HG03196 (cell line): Measurements from ENCODE around the gene PAX5.

Source experiments
- ATAC-seq: cut with Tn5 transposase; IDR thresholded peaks from one replicate; pipeline ENCODE4 v1.9.1; 2021; ENCODE audit not compliant: unreplicated experiment

PAX5 gene

DNA sequence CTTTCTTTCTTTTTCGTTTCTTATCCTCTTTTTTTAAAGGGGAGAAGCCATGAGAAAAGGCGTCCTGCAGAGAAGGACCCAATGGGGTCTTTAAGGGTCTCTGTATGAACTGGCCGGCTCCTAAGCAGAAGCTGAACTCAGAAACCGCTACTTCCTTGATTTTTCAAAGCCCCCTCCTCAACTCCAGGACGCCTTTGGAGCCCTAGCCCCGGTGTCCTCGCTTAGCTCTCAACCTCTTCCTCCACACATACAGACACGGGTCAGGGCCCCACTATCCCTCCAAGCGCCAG, 8.3 kb downstream of the PAX5 start:
- ATAC-seq: no peak

DNA sequence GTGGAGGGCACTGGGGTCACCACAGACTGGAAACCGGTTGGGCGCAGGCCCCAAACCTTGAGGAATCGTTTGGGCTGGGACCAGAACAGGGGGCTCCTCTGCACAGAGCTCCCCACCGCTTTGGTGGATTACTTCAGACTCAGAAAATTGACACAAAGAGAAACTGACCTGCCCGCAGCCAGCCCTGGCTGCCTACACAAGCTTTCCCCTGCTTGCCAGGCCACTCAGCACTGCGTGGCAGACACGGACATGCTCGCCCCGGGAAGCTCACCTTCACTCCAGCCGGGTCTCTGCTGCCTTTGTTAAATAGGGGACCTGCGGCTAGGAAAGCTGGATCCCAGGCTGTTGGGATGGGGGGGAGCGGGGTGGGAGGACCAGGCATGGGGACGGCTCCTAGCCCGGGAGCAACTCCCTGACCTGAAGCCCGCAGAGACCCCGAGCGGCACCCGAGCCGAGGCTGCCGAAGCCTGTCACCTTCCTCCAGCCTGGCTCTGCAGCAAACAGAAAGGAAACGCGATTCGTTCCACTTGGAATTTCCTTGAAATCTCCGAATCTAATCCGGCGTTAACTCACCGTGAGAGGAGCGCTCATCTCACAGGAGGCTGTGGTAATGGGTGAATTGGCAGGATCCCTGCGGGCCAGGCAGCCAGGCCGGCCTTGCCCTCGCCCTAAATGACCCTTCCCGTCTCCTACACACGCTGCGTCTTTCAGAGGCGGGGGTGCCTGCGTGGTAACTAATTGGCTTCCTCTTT, 8.8 kb downstream of the PAX5 start:
- no peak for ATAC-seq

DNA sequence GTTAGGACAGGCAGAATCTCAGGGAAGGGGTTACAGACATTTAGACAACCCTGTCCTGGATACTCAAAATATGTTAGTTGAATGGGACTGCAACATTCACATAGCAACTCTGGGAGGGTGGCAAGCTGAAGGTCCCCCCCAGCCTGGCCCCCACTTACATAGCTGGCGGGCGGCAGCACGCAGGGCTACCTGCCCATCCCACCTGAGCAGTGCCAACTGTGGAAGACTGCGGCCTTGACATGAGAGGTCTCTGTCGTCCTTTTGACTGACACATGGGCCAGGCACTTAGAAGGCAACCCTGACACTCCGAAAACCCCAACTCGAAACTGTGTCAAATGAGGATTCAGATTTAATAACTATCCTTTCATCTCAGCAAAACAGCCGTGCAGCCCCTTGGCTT, 16.5 kb downstream of the PAX5 start:
- no peak for ATAC-seq

DNA sequence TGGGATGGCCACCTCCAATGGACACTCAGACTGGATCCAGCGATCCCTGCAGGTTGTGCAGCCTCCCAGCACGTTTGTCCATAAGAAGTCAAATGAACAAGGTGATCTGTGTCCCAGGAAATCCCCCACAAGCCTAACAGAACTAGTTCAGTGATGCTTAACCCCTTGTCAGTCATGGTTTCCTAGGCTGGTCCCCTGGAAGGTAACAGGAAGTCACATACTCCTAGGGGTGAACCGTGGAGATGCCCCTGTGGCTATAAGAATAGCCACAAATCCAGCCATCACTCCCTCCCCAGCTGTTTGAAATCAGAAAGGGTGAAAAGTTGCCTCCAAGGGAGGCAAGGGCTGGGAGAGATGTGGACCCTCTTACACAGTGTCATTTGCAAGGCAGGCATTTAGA, 22.5 kb downstream of the PAX5 start:
- no peak for ATAC-seq

DNA sequence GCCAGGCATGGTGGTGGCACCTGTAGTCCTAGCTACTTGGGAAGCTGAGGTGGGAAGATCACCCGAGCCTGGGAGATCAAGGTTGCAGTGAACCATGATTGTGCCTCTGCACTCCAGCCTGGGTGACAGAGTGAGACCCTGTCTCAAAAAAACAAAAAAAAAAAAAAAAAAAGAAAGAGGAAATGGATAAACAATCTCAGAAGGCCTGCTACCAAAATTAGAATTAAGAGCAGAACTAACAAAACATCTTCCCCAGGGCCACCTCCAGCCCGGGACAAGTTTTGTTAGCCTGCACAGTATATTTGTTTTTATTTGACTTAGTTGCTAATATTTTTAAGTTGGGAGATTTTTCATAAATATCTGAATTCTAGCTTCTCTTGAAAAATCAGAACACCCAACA, 23.1 kb downstream of the PAX5 start:
- ATAC-seq: no peak

DNA sequence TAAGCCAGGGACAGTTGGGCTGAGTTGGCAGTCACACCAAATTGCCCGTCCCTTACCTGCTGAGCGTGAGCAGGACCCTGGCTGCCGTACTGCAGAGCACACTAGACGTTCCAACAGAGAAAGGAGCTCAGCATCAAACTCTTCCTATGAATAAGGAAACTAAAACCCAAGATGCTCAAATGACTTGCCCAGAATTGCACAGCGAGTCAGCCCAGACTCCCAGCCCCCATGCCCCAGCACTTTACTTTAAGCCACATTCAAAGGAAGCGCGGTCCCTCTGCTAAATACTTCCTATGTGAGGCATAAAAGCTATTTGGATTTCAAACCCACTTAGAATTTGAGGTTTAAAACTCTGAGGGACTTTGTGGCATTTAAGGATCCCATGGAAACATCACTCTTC, 23.9 kb downstream of the PAX5 start:
- no peak for ATAC-seq

DNA sequence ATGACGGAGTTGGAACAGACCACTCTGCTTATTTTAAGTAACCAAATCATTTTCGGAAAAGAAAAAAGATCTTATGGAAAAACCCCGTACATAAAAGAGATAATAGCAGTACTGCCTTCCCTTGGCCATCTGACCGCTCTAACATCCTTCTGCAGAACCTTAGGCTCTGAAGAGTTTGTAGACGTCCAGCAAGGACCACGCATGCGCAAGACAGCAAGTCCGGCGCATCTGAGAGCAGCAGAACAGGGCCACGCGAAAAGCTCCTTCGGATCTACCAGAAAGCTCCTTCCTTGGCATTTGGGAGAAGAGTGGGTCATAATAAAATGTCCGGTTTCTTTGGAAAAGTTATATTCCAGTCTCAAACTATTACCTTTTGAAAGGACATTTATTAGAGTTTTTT, 26.8 kb downstream of the PAX5 start:
- ATAC-seq: no peak

DNA sequence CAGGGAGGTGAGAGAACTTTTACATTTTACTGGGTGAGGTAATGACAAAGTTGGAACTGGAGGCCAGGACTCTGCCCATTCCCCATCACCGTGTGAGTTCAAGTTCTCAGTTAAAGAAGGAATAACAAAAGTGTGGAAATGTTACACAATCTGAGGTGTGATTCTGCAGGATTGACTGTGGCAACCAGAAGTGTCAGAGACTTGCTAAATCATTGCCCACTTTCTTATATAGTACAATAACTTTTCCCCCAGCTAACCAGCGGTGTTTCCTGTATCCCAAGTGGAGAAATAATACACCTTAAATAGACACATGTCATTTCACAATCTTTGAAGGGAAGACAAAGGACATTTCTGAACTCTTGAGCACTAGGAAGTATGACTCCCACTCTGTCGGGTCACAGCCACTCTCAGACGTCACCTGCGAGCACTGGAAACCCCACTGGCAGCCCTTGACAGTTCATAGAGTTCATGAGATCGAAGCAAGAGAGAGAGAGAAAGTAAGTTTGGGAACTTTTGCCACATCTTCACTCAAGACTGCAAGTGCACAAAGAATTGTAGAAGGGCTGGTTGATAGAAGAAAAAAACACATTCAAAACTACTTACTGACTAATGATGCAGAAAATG, 28.4 kb downstream of the PAX5 start:
- ATAC-seq: no peak

DNA sequence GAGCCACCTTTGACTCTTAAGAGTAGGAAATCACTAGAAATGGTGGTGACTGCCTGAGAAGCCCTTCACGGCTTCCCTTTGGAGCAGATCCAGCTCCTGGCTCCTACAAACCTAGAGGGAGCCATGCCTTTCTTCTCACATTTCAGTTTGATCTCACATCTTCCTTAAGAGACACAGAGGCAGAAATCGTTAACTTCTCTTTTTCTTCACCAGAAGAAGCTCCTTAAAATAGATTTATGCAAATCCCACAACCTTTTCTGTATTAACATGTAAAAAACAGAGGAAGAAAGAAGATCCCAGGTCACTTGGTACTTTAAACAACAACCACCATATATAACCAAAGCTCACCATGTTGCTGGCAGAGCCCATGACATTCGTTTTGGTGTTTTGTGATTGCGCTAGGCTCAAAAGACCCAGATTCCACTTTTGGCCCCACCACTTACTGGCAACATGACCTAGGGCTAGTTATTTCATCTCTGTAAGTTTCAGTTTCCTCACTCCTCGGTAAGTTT, 29.6 kb downstream of the PAX5 start:
- ATAC-seq: no peak

DNA sequence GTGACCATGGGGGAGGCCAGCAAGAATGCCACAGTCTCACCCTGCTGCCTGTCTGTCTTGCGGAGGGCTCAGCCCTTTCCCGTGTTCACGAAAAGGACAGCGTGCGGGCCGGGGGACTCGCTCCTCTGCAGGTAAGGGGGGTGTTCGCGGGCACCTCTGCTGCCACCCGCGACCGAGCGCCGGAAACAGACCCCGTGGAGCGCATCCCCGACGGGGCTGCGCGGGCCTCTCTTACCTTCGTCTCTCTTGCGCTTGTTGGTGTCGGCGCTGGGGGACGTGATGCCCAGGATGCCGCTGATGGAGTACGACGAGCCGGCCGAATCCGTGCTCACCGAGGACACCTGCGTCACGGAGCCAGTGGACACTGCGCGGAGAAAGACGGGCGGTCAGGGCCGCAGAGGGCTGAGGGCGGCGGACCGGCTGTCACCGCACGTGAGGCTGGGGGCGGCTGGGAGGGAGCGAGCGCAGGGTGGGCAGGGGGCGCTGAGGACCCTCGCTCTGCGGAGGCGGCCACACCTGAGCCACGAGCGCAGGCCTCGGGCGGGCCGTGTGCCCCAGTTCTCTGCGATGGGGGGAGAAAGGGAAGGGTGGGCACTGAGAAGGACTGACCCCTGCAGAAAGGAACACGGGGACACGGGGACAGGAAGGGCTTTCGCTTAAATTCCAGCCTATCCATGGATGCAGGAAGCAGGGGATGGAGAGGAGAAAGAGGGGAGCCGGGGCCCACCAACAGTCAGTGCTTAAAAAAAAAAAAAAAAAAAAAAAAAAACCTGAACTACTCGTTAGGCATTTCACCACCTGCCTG, 31.5 kb downstream of the PAX5 start:
- no peak for ATAC-seq

DNA sequence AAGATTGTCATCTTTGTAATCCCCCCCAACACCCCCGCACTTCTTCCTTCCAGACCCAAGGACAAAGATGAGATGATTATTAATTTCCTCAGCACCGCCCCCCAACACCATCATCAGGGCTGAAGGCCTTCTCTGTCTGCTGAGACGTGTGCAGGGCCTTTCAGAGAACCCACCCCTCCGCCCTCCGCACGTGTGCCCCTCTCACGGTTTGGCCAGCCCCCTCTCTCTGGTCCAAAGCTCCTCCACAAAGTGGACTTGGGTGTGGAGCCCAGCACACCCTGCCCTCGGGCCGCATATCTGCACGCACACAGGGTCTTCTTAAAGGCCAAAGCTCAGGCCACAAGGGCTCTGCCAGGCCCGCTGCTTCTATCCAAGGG, 32.0 kb downstream of the PAX5 start:
- ATAC-seq: no peak

DNA sequence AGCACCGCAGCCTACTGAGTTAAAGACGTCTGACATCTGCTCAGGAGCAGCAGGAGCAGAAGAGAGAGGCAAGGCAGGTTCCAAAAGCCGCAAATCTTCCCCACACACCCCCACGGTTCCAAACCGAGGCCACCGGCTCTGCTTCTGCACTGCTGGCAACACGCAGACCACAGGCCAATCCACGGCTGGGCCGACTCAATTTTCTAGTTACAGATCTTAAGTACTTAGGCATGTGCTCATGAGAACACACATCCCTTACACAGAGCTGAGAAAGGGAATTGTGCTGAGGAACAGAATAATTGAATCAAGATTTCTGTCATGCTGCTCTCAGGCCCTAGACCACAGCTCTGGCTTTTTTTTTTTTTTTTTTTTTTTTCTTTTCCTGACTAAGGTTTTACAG, 32.6 kb downstream of the PAX5 start:
- ATAC-seq: no peak

DNA sequence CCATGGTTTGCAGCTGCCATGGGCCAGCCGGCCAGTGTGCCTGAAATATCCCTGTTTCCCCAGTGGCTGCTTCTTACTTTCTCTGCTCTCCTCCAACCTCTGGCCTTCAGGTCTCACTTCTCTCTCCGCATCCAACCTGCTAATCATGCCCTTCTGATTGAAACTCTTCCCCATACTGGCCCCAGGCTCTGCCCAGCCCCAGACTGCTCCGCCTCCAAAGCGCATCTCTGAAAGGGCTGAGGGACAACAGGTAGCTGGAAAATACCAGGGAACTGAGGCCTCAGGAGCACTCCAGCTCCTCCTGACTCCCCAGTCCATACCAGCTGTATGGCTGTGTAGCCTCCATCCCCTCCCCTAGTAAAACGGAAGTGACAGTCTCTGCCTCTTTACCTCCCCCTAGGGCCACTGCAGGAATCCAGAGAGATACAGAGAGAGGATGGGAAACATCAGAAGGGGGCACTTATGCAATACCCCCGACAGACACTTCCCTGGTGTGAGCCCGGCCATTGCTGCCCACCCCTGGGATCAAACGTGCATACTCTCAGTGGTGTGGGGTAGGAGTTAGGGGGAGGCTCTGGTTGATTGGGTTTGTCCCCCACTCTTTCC, 34.2 kb downstream of the PAX5 start:
- no peak for ATAC-seq

DNA sequence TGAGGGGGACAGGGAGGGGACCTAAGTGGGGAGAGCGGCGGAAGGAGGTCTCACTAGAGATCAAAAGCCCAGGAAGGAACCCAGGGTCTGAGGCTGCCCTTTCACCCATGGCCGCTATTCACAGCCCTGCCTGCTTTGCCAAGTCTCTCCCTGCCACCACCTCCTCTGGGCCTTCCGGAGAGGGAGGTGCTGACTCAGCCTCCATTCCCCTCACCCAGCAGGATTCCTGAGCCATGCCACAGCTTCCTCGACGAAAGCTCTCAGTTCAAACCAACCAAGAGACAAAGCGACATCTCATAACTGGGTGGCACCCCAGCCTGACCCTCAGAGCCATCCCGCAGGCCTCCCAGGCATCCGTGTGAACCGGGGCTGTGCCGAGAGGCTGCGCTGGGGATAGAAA, 36.7 kb downstream of the PAX5 start:
- no peak for ATAC-seq

DNA sequence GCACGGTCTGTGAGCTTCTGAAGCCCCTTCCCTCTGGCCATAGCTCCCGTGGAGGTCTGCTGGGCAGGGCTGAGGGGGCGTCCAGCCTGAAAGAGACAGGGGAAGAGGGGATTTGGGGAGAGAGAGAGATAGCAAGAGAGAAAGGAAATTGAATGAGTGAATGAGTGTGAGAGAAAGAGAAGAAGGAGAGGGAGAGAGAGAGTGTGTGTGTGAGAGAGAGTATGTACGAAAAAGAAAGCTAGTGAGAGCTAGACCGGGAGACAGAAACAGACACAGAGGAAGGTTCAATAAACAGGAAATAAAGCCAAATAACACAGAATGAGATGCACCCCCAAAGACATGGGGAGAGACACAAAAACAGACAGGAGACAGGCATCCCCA, 37.4 kb downstream of the PAX5 start:
- ATAC-seq: no peak

DNA sequence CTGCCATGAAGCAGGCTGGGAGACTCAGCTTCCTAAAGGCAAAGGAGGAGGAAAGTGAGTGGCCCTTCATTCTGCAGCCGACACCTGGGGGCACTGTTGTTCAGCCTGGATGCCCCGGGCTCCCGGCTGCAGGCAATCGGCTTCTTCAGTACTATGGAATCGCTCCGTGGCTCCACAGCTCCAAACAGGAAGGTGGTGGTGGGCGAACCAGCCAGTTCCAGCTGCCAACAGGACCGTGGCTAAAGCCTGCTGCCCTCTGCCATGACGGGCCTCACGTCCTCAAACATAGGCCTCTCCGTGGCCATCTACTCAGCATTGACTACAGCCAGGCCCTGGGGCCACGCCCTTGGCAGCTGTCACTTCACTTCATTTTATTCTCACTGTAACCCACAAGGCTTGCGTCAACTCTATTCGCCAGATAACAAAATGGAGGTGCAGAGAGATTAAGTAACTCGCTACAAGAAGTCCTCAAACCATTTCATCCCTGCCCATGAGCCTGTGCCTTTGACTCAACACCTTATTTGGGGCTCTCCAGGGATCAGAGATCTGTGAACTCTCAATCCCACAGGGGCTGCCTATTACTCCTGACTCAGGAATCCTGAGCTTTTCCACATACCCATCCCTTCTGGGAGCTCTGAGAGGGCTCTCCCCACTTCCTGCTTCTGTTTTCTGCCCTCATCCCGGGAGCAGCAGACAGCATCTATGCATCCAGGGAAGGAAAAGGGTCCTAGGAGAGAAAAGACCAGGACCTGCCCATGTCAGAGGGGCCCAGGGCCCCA, 38.0 kb downstream of the PAX5 start:
- ATAC-seq: peak; percentile 30

DNA sequence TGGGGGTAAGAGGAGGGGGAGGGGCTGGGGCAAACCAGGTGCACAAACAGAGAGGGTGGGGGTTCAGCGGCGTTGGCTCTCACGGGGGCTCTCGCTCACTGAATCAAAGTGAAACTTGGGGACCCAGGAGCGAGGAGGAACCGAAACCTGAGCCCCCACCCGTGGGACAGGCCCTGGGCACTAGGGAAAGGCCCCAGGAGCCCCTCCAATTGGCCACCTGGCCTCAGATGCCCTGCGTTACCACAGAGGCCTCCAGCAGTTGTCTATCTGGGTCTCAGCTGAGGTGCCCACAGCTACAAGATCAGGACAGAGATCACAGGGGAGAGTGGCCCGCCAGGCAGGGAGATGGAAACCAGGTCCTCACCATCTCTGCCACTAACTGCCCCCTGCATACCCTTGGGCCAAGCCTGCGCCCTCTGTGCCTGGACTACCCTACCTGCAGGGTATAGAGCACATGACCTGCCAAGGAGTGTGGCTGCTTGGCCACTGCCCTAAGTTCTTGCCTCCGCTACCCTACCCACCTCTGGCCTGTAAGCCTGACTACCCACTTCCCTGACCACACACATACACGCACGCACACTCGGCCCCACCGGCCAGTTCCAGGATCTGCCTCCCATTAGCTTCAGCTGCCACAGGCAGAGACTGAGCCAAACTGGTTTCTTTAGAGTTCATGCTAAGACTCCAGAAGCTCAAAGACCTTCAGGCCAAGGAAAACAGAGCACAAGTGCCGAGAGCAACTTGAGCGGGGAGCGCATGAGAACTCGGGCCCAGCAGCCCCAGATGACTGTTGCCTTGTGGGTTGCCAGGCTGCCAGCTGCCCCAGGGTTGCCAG, 39.9 kb downstream of the PAX5 start:
- peak; percentile 67 for ATAC-seq

DNA sequence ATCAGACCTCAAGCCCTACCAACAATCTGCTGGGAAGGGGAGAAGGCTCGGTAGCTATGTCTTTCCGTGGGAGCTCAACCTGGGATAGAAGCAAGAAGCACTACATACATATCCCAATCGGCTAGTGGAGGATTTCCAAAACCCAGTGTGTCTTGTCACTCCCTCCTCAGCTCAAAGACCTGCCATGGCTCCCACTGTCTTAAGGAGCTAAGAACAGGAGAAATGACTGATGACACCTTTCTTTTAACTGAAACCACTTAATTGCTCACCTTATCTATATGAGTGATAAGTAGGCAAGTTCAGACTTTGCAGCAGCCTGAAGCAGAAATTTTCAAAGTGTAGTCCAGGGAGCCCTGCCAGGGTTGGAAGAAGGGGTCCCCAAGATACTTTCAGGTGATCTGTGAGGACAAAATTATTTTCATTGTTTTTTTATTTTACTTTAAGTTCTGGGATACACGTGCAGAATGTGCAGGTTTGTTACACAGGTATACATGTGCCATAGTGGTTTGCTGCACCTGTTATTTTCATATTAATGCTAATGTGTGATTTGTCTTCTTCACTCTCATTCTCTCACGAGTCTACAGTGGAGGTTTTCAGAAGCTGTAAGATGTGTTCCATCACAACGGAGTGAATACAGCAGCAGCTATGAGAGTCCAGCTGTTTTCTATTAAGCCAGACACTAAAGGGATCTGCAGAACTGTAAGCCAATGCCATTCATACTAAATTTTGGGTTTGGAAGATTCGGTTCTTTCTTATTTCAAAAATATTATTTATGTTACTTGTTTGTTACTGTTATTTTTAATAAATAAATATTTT, 41.4 kb downstream of the PAX5 start:
- ATAC-seq: no peak

DNA sequence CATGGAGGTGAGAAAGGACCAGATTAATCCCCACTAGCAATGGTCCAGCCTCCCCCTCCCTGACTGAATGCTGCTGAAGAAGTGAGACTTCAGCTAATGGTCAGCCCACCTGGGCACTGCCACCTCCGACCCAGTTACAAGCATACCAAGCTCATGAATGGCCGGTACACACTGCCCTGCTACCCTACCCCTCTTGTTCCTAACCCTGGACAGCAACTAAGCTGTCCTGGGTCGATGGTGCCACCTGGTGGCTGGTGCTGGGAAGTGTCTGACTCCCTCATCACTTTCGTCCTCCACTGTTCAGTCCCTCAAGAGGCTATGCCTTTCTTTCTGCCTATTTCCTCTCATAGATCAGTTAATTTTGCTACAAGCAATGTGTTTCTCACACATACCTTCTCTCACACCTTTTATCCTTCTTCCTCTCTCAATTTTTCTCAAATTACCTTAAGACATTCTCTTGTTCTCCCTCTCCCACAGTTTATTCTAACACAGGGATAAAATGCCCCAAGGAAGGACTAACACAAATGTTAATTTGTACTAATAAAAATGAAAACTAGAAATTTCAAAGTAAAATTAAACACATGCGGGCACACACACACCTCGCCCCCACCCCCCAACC, 42.4 kb downstream of the PAX5 start:
- no peak for ATAC-seq
